Germinal center (tissue), 1 donor: ENCODE data around the gene ECT2L.
"Not testable (repeated sequence)": the region's sequence is repeated elsewhere in the genome, so short reads cannot be mapped to it uniquely, and the experiment has no call there.

ENCODE experiments used
- DNase-seq: peaks from one replicate; pipeline ENCODE4 v3.0.0; 2012; ENCODE audit warnings: mixed read lengths, low spot score

ECT2L gene

DNA sequence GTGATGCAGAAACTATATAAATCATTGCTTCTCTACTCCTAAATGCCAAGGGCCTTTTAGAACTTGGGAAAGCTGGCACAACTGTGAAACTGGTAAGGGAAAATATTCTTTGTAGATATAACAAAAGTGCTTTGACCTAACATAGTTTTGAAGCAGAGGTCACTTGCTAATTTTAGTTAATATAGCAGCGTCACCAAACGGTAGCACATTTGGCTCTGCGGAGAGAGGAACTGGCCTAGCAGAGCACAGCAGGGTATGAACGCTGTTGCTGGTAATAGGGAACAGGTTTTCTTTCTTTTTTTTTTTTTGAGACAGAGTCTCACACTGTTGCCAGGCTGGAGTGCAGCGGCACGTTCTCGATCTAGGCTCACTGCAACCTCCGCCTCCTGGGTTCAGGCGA is 67.4 kb downstream of the ECT2L start:
- no peak for DNase-seq

DNA sequence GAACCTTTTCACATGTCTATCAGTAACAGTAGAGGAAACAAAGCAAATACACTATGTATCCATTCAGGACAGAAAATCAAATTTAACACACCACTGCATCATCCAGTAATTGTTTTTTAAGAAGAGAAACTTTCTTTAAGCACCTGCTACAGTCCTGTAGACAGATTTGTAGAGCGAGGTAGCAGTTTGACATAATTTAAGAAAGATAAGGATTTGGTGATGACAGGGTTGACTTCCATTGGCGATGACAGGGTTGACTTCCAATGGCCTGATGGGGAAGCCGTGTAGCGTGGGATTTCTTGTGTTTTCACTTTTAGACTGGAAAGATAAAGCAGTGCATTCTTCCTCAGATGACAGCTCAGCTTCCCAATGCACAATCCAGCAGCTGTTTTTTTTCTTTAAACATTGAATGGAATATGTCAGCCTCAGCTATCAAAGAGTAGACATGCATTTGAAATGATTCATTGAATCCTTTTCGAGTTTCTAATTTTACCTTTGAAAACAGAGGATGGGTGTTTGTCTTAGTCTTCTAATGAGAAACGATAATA is 68.5 kb downstream of the ECT2L start:
- DNase-seq: no peak

- DNase-seq: no peak
Observed at GRCh38 chr6:138865480-138866109, 69.7 kb downstream of the ECT2L start.

- no peak for DNase-seq
Observed at GRCh38 chr6:138868181-138868580, 72.3 kb downstream of the ECT2L start.

GRCh38 chr6:138869398-138869797 is 73.5 kb downstream of the ECT2L start:
- DNase-seq: no peak

- DNase-seq: no peak
Observed at GRCh38 chr6:138873191-138873590, 77.3 kb downstream of the ECT2L start.

GRCh38 chr6:138882369-138883017 is 86.6 kb downstream of the ECT2L start:
- DNase-seq: no peak

DNA sequence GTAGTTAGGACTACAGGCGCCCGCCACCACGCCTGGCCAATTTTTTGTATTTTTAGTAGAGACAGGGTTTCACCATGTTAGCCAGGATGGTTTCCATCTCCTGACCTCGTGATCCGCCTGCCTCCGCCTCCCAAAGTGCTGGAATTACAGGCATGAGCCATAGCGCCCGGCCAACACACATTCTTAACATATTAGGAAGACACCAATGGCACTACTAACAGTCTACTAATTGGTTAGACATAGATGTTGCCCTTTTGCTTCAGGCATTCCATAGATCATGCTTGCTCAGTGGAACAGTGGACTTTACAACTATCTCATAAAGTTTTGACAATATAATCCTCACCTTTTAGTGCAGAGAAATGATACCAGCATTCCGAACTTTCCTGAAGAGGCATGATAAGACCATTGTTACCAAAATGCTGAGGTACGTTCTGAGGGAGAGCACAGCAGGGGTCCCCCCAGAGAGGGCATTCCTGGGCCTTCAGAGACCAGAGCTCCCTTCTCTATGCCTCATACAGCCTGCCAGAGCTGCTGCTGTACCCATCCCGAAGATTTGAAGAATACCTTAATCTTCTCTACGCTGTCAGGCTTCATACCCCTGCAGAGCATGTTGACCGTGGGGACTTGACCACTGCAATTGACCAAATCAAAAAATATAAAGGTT is 89.4 kb downstream of the ECT2L start:
- DNase-seq: no peak

- no peak for DNase-seq
Observed at GRCh38 chr6:138891255-138891986, 95.5 kb downstream of the ECT2L start.

DNA sequence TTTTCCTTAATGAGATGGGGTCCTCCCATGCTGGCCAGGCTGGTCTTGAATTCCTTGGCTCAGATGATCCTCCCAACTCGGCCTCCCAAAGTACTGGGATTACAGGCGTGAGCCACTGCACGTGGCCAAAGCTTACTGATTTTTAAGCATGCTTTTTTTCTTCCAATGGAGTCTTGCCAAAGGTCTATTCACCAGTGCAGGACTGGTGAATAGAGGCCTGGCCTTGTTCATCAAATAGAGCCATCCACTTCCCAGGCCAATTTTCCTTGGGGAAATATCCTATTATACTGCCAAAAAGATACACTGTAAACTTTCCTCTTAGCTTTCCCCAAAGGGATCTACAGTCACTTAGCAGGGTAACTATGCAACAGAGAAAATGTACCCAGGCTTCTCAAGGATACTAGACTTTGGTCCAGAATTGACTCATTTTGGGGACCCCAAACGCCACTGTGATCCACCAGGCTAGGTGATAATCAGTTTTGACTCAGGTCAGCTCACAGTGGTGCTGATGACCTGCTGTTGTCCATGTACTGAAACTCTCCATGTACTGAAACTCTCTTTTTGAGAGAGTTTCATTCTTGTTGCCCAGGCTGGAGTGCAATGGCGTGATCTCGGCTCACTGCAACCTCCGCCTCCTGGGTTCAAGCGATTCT is 100.3 kb downstream of the ECT2L start:
- DNase-seq: no peak

DNA sequence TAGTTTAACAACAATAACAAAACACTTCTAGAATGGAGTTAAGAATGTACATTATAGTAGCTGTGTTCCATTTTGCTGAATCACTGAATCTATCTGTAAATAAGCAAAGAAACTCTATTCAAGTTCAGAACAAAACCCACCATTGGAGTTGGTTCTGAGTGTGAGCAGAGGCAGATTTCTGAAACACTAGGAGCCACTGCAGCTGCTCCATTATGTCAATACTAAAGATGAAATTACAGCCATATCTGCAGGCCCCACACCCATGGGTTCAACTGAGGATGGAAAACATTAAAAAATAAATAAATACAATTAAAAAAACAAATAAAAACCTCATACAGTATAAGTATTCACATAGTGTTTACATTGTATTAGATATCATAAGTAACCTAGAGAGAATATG is 101.1 kb downstream of the ECT2L start:
- no peak for DNase-seq

DNA sequence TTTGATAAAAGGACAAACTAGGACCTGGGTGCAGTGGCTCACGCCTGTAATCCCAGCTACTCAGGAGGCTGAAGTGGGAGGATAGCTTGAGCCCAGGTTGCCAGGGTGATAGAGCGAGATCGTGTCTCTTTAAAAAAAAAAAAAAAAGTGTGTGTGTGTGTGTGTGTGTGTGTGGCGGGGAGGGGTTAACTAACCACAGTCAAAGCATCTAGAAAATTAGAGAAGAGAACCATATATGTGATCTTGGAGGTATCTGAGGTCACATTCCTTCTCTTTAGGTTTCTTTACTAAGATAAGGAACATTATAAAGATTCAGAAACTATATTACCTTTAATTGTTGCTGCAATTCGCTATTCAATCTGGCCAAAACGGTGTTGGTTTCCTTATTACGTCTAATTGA is 111.3 kb downstream of the ECT2L start:
- DNase-seq: no peak

DNA sequence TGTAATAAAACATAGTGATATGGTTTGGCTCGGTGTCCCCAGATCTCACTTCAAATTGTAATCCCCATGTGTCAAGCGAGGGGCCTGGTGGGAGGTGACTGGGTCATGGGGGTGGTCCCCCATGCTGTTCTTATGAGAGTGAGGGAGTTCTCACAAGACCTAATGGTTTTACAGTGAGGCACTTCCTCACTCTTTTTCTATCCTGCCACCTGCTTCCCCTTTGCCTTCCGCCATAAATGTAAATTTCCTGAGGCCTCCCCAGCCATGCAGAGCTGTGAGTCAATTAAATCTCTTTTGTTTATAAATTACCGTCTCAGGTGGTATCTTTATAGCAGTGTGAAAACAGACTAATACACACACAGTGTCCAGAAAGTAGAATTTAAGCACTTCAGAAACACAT is 113.6 kb downstream of the ECT2L start:
- no peak for DNase-seq

DNA sequence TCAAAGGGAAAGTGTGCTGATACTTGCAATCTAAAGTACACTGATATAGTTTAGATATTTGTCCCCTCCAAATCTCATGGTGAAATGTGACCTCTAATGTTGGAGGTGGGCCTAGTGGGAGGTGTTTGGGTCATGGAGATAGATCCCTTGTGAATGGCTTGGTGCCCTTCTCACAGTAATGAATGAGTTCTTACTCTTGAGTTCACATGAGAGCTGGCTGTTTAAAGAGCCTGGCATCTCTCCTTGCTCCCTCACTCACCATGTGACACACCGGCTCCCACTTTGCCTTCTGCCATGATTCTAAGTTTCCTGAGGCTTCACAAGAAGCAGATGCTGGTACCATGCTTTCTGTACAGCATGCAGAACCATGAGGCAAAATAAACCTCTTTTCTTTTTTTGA is 114.1 kb downstream of the ECT2L start:
- no peak for DNase-seq

- no peak for DNase-seq
Observed at GRCh38 chr6:138912308-138912707, 116.4 kb downstream of the ECT2L start.

DNA sequence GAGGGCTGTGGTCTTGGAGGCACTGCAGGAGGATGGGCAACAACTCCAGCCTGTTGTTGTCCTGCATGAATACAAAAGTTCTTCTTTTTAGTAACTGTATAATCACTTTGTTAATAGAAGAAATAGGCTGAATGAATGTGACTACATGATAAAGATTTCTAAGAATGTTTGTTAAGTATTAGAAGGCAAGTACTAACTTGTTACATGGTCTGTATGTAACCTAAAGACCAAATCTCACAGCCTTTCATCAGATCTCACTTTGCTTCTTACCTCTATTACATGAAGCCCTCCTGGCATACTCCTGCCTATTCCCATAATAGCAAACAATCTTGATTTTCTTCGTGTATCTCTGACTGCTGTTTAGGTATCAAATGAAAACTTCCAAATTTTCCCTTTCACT is 118.8 kb downstream of the ECT2L start:
- no peak for DNase-seq

DNA sequence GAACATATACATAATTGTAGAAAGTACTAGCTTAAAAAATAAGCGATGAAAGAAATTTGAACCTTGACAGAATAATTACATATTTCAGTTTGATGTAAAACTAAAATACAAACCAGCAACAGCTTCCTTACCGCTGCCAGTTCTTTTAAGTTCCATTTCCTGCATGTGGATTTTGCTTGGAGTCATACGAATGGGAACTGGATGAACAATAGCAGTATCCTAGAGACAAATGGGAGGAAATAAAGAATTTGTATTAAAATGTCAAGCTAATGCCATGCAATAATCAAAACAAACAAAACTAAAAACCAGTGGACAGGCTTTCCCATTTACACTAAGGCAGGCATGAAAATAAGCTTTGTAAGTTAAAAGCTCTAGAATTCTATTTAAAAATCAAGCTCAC is 125.0 kb downstream of the ECT2L start:
- DNase-seq: no peak

DNA sequence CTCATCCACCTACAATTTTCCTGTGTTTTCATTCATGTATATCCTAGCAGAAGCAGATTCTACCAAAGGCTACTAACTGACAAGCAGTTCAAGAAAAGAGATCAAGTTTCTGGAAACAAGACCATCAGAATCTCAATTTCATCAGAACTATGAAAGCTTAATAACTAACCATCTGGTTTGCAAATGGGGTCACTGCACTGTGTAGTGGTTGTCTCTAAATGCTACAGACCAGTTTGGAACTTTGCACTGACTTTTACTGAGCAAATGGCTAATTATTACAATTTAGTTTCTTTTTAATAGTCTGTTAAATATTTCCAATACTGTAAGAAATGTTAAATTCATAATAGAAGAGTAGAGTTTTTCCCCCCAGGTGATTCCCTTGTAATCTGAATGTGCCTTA is 127.7 kb downstream of the ECT2L start:
- no peak for DNase-seq

GRCh38 chr6:138925806-138926205 is 129.9 kb downstream of the ECT2L start:
- DNase-seq: no peak

GRCh38 chr6:138926579-138926978 is 130.7 kb downstream of the ECT2L start:
- DNase-seq: no peak

DNA sequence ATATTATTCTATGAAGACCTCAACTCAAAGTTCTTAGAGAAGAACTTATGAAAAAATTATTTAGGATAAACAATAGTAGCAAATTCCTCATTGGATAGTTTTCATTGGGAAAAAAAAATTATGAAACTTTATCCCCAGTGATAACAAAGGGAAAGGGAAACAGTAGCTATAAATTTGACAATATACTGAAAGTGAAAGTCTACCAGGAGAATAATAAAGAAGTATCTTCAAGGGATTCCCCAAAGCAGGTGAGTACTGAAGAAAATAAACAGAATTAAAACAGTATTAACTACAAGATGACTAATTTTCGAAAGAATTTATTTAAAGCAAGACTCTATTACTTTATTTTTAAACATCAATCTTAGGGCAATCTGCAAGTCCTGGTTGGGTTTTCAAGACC is 135.8 kb downstream of the ECT2L start:
- DNase-seq: no peak

DNA sequence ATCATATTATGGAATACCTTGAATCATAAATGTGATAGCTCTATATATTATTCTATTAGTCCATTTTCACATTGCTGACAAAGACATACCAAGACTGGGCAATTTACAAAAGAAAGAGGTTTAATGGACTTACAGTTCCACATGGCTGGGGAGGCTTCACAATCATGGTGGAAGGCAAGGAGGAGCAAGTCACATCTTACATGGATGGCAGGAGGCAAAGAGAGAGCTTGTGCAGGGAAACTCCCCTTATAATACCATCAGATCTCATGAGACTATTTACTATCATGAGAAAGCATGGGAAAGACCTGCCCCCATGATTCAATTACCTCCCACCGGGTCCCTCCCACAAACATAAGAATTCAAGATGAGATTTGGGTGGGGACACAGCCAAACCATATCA is 141.0 kb downstream of the ECT2L start:
- not testable (repeated sequence) for DNase-seq
